Spleen (tissue), 7 donors: ENCODE measurements around the gene FIGN.

Experiments used
- POLR2A ChIP-seq, 3 donors: fragments of 450-650 bp; IDR thresholded peaks; one replicate each; pipeline ENCODE4 v1.5.1; 2017; ENCODE audit warnings: antibody characterized with exemption in 3 of 3, mild to moderate bottlenecking in 1 of 3
- POLR2AphosphoS5 ChIP-seq, 3 donors: sonication (generic); formaldehyde crosslinking; IDR thresholded peaks; one replicate each; pipeline ENCODE4 v1.5.1; 2017; ENCODE audit warnings: antibody characterized with exemption in 3 of 3
- TF ChIP-seq, protein P1 (sequence below), 11 experiments: fragments of 200-600 bp in 7 of 11; fragments of 450-650 bp in 4 of 11; sonication (generic) in 4 of 11; IDR thresholded peaks in 8 of 11; conservative IDR thresholded peaks in 3 of 11; 1 replicate in 7 of 11; 2 replicates in 4 of 11; pipeline versions ENCODE4 v1.4.0 to v1.8.0; 2016 to 2021; ENCODE audit warnings: antibody characterized with exemption in 11 of 11, inconsistent platforms in 4 of 11, mild to moderate bottlenecking in 1 of 11
- donor health status: DM: no; HTN: no; CAD: no; lungs with moderate emphysema.
- donor health status: DM: no; HTN: no; CAD: no.
- donor health status: DM: no; HTN: no; CAD: no.

DNA sequence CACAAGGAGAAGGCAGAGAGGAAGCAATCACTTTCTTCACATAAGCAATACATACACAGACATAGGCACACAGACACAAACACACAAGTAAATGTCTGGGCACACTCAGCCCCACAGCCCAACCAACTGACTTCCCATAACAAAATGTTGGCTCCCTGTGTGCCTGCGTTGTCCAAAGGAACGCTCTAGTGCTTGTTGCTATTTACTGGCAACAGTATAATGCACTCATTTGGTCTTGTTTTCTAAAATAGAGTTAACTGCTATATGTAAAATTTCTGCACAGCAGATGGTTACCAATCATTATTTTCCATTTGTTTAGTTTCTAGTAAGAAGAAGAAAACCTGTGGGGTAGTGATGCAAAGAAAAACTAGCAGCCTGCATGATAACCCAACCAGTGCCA, 16.5 kb downstream of the FIGN start:
- TF ChIP-seq, protein P1, sequence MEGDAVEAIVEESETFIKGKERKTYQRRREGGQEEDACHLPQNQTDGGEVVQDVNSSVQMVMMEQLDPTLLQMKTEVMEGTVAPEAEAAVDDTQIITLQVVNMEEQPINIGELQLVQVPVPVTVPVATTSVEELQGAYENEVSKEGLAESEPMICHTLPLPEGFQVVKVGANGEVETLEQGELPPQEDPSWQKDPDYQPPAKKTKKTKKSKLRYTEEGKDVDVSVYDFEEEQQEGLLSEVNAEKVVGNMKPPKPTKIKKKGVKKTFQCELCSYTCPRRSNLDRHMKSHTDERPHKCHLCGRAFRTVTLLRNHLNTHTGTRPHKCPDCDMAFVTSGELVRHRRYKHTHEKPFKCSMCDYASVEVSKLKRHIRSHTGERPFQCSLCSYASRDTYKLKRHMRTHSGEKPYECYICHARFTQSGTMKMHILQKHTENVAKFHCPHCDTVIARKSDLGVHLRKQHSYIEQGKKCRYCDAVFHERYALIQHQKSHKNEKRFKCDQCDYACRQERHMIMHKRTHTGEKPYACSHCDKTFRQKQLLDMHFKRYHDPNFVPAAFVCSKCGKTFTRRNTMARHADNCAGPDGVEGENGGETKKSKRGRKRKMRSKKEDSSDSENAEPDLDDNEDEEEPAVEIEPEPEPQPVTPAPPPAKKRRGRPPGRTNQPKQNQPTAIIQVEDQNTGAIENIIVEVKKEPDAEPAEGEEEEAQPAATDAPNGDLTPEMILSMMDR (IDR thresholded peaks at IDR 0.05 in 8 of 11, conservative IDR thresholded peaks at IDR 0.05 in 3 of 11), result no peak
- TF ChIP-seq POLR2AphosphoS5 (IDR thresholded peaks at IDR 0.05) (no peak), POLR2A (IDR thresholded peaks at IDR 0.05) (no peak)
